ENCODE measurements around the gene FRS2. TPM values are rescaled to one million over a fixed set of nuclear protein-coding genes. Genes with fewer than 3 reads are reported as not detected.
A peak's percentile ranks its signal among the peaks of the same experiment; 100 is the strongest.

The FRS2 gene
- total and polyA plus RNA-seq, 2 donors (not counting 1 experiment from before 2014, with no cell fraction given), result 11.3 to 33.7 TPM

GRCh38 chr12:69501154-69501895, 31.1 kb downstream of the FRS2 start:
- Histone ChIP-seq H3K9ac (ENCODE audit: low read length) (no peak overlapping the region), H3K27me3 (replicated peaks in 1 of 4; ENCODE audit: control extremely low read depth in 1 of 4, control insufficient read depth in 3 of 4, insufficient read depth in 4 of 4, low read length in 3 of 4) (no peaks in the 10 kb centered on the region), H3K27ac (ENCODE audit: low read length in 2 of 2) (no peak overlapping the region), H4K20me1 (ENCODE audit: control insufficient read depth, insufficient read depth, low read length, poor library complexity, severe bottlenecking) (peaks cover 74% of the 10 kb centered on the region), H2AFZ (ENCODE audit: insufficient read depth, low read depth, low read length, poor library complexity, severe bottlenecking) (no peak overlapping the region), H3K4me2 (replicated peaks; ENCODE audit: low read depth, low read length, poor library complexity, severe bottlenecking) (peak overlapping the region; percentile 9), H3K4me3 (ENCODE audit: control extremely low read depth in 1 of 5, extremely low read depth in 1 of 5, insufficient read depth in 1 of 5, low read depth in 2 of 5, low read length in 4 of 5) (no peak overlapping the region), H3K9me3 (ENCODE audit: control extremely low read depth in 1 of 3, control insufficient read depth in 2 of 3, insufficient read depth in 1 of 3, low read length in 2 of 3) (peaks cover 0 to 2% (median under 1%) of the 10 kb centered on the region in 3 donors), H3K36me3 (replicated peaks in 1 of 2; ENCODE audit: control extremely low read depth in 1 of 2, control insufficient read depth in 1 of 2, extremely low read depth in 1 of 2, insufficient read depth in 2 of 2, low read length in 1 of 2) (no peaks in the 10 kb centered on the region), H3K79me2 (ENCODE audit: control insufficient read depth, insufficient read depth, low read length) (peaks cover 99% of the 10 kb centered on the region), H3K4me1 (ENCODE audit: control insufficient read depth in 2 of 2, insufficient read depth in 2 of 2, low read length in 2 of 2) (peaks cover 34 to 36% of the 10 kb centered on the region in 2 donors)
- H3K4me1 Mint-ChIP-seq, result peaks cover 74% of the 10 kb centered on the region
- CTCF ChIA-PET, result no interaction called here
- ATAC-seq (ENCODE audit: low read depth) (no peak), DNase-seq (no peak)
- no peak overlapping the region for H3K4me3 Mint-ChIP-seq
- no CpG with 5 or more reads among the region's 5 CpGs for WGBS (ENCODE audit: insufficient coverage)
- H3K27me3 Mint-ChIP-seq, result no peaks in the 10 kb centered on the region
- TF ChIP-seq CTCF (IDR thresholded peaks at IDR 0.05), result no peak
- TF ChIP-seq EZH2 (IDR thresholded peaks at IDR 0.05; ENCODE audit: borderline replicate concordance, insufficient read depth, low read depth, low read length, poor library complexity, severe bottlenecking), result no peak
- H3K27ac Mint-ChIP-seq, result no peak overlapping the region
- H3K9me3 Mint-ChIP-seq (ENCODE audit: insufficient read depth), result no peaks in the 10 kb centered on the region
- intact Hi-C loops (cut with micrococcal nuclease), result loop anchor here (5.0 kb wide), 1 partner anchor 34 kb away; no protein-coding TSS in a partner anchor
- POLR2A ChIA-PET, result no interaction called here

GRCh38 chr12:69502345-69503081, 32.3 kb downstream of the FRS2 start:
- H3K4me1 ChIP-seq (ENCODE audit: control insufficient read depth in 2 of 2, insufficient read depth in 2 of 2, low read length in 2 of 2), result peaks cover 27 to 28% of the 10 kb centered on the region in 2 donors
- no peaks in the 10 kb centered on the region for H3K27me3 ChIP-seq (replicated peaks in 1 of 4; ENCODE audit: control extremely low read depth in 1 of 4, control insufficient read depth in 3 of 4, insufficient read depth in 4 of 4, low read length in 3 of 4)
- no peak overlapping the region for H3K4me3 ChIP-seq (ENCODE audit: control extremely low read depth in 1 of 5, extremely low read depth in 1 of 5, insufficient read depth in 1 of 5, low read depth in 2 of 5, low read length in 4 of 5)
- ChIA-PET CTCF (interaction anchor here (1.2 kb wide), 1 partner anchor 11 kb away, joined by 3 read pairs; no protein-coding TSS in a partner anchor), POLR2A (no interaction called here)
- H3K79me2 ChIP-seq (ENCODE audit: control insufficient read depth, insufficient read depth, low read length), result peaks cover 96% of the 10 kb centered on the region
- H3K9me3 Mint-ChIP-seq (ENCODE audit: insufficient read depth), result no peaks in the 10 kb centered on the region
- no peak for TF ChIP-seq CTCF (IDR thresholded peaks at IDR 0.05)
- H3K9ac ChIP-seq (ENCODE audit: low read length), result no peak overlapping the region
- H3K9me3 ChIP-seq (ENCODE audit: control extremely low read depth in 1 of 3, control insufficient read depth in 2 of 3, insufficient read depth in 1 of 3, low read length in 2 of 3), result no peaks in the 10 kb centered on the region
- H3K4me3 Mint-ChIP-seq, result no peak overlapping the region
- H3K27me3 Mint-ChIP-seq, result no peaks in the 10 kb centered on the region
- DNase-seq (no peak), ATAC-seq (ENCODE audit: low read depth) (no peak)
- H2AFZ ChIP-seq (ENCODE audit: insufficient read depth, low read depth, low read length, poor library complexity, severe bottlenecking), result no peak overlapping the region
- H3K27ac Mint-ChIP-seq, result no peak overlapping the region
- 100% methylated on average over 2 of the region's 8 CpGs for WGBS (ENCODE audit: insufficient coverage)
- peaks cover 70% of the 10 kb centered on the region for H3K4me1 Mint-ChIP-seq
- no peak overlapping the region for H3K27ac ChIP-seq (ENCODE audit: low read length in 2 of 2)
- peaks cover 74% of the 10 kb centered on the region for H4K20me1 ChIP-seq (ENCODE audit: control insufficient read depth, insufficient read depth, low read length, poor library complexity, severe bottlenecking)
- H3K4me2 ChIP-seq (replicated peaks; ENCODE audit: low read depth, low read length, poor library complexity, severe bottlenecking), result no peak overlapping the region
- intact Hi-C loops (cut with micrococcal nuclease), result loop anchor here (5.0 kb wide), 1 partner anchor 35 kb away; no protein-coding TSS in a partner anchor
- H3K36me3 ChIP-seq (replicated peaks in 1 of 2; ENCODE audit: control extremely low read depth in 1 of 2, control insufficient read depth in 1 of 2, extremely low read depth in 1 of 2, insufficient read depth in 2 of 2, low read length in 1 of 2), result no peaks in the 10 kb centered on the region
